ENCODE measurements around the gene AADACL3. TPM values are rescaled to one million over a fixed set of nuclear protein-coding genes. Genes with fewer than 3 reads are reported as not detected.

Gene AADACL3
- total and polyA plus RNA-seq, 9 of the 15 experiments (the other 6 are each of a cell fraction or from before 2014, with no cell fraction given): not detected

DNA sequence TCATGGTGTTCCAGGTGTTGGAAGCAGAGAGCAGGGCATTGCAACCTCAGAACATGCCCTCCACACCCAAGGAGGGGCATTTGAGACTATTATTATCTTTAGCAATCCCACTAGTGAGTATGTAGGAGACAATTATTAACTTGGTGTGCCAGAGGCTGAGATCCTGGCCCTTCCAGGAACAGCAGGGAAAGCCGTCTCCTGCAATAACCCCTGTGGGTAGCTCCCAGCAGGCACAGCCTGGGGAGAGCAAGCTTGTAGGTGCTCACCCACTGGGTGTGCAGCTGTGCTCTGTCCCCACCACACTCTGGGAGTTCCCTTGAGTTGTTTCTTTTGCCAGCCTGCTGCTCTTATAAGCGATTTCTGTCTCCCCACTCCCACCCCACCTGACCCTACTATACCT lies 40.4 kb downstream of the AADACL3 start (continued):
- TF ChIP-seq, protein P1, sequence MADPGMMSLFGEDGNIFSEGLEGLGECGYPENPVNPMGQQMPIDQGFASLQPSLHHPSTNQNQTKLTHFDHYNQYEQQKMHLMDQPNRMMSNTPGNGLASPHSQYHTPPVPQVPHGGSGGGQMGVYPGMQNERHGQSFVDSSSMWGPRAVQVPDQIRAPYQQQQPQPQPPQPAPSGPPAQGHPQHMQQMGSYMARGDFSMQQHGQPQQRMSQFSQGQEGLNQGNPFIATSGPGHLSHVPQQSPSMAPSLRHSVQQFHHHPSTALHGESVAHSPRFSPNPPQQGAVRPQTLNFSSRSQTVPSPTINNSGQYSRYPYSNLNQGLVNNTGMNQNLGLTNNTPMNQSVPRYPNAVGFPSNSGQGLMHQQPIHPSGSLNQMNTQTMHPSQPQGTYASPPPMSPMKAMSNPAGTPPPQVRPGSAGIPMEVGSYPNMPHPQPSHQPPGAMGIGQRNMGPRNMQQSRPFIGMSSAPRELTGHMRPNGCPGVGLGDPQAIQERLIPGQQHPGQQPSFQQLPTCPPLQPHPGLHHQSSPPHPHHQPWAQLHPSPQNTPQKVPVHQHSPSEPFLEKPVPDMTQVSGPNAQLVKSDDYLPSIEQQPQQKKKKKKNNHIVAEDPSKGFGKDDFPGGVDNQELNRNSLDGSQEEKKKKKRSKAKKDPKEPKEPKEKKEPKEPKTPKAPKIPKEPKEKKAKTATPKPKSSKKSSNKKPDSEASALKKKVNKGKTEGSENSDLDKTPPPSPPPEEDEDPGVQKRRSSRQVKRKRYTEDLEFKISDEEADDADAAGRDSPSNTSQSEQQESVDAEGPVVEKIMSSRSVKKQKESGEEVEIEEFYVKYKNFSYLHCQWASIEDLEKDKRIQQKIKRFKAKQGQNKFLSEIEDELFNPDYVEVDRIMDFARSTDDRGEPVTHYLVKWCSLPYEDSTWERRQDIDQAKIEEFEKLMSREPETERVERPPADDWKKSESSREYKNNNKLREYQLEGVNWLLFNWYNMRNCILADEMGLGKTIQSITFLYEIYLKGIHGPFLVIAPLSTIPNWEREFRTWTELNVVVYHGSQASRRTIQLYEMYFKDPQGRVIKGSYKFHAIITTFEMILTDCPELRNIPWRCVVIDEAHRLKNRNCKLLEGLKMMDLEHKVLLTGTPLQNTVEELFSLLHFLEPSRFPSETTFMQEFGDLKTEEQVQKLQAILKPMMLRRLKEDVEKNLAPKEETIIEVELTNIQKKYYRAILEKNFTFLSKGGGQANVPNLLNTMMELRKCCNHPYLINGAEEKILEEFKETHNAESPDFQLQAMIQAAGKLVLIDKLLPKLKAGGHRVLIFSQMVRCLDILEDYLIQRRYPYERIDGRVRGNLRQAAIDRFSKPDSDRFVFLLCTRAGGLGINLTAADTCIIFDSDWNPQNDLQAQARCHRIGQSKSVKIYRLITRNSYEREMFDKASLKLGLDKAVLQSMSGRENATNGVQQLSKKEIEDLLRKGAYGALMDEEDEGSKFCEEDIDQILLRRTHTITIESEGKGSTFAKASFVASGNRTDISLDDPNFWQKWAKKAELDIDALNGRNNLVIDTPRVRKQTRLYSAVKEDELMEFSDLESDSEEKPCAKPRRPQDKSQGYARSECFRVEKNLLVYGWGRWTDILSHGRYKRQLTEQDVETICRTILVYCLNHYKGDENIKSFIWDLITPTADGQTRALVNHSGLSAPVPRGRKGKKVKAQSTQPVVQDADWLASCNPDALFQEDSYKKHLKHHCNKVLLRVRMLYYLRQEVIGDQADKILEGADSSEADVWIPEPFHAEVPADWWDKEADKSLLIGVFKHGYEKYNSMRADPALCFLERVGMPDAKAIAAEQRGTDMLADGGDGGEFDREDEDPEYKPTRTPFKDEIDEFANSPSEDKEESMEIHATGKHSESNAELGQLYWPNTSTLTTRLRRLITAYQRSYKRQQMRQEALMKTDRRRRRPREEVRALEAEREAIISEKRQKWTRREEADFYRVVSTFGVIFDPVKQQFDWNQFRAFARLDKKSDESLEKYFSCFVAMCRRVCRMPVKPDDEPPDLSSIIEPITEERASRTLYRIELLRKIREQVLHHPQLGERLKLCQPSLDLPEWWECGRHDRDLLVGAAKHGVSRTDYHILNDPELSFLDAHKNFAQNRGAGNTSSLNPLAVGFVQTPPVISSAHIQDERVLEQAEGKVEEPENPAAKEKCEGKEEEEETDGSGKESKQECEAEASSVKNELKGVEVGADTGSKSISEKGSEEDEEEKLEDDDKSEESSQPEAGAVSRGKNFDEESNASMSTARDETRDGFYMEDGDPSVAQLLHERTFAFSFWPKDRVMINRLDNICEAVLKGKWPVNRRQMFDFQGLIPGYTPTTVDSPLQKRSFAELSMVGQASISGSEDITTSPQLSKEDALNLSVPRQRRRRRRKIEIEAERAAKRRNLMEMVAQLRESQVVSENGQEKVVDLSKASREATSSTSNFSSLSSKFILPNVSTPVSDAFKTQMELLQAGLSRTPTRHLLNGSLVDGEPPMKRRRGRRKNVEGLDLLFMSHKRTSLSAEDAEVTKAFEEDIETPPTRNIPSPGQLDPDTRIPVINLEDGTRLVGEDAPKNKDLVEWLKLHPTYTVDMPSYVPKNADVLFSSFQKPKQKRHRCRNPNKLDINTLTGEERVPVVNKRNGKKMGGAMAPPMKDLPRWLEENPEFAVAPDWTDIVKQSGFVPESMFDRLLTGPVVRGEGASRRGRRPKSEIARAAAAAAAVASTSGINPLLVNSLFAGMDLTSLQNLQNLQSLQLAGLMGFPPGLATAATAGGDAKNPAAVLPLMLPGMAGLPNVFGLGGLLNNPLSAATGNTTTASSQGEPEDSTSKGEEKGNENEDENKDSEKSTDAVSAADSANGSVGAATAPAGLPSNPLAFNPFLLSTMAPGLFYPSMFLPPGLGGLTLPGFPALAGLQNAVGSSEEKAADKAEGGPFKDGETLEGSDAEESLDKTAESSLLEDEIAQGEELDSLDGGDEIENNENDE (IDR thresholded peaks at IDR 0.05; ENCODE audit: low read depth, low read length): no peak
- TF ChIP-seq, protein P2, sequence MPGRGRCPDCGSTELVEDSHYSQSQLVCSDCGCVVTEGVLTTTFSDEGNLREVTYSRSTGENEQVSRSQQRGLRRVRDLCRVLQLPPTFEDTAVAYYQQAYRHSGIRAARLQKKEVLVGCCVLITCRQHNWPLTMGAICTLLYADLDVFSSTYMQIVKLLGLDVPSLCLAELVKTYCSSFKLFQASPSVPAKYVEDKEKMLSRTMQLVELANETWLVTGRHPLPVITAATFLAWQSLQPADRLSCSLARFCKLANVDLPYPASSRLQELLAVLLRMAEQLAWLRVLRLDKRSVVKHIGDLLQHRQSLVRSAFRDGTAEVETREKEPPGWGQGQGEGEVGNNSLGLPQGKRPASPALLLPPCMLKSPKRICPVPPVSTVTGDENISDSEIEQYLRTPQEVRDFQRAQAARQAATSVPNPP (IDR thresholded peaks at IDR 0.05; ENCODE audit: borderline replicate concordance, insufficient read depth, insufficient read length): no peak
- TF ChIP-seq IRF1 (CRISPR knock-in tag; IDR thresholded peaks at IDR 0.05; ENCODE audit: borderline replicate concordance): no peak
- TF ChIP-seq HDAC2 (IDR thresholded peaks at IDR 0.05): no peak
- no peak for TF ChIP-seq RAD51 (IDR thresholded peaks at IDR 0.05; ENCODE audit: borderline replicate concordance, low read depth)
